C4-2B (cell line): ENCODE measurements around the gene TST.

Experiments used
- CTCF ChIP-seq: fragments of 450-650 bp; conservative IDR thresholded peaks from 2 replicates; pipeline ENCODE4 v1.5.1; 2017; ENCODE audit warnings: mild to moderate bottlenecking
- ZFX ChIP-seq: fragments of 450-650 bp; IDR thresholded peaks from 2 replicates; pipeline ENCODE4 v1.6.1; 2017

DNA sequence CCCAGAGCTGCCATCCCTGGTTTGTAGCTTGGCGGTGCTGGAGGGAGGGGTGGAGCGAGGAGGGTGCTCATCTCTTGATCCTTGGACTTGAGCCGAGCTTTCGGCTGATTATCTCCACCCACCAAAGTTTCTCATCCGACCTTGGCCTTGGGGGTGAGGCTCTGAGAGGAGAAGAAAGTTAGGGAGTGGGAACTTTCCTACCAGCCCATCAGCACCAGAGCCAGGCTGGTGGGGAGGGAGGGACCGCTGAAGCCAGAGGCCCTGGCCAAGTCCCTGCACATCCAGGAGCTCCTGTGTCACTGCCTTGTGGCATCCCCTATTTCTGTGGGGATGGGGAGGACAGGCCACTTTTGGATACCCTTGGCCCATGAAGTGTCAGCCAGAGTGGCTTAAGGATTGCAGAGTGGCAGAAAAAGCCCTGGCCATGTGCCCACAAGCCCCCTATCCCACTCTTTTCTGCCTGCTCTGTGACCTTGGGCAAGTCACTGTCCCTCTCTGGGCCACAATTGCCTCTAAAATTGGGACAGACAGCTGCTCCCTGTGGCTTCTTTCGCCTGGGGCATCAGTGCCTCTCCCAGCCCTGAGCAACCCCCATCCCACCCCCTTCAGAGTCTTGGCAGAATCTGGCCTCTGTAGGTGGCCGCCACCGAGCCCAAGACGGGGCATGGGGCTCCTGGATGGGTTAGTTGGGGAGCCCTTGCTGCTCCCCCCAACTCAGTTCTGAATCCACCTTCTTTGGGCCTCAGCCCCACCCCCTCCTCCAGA is 42.5 kb upstream of the TST start:
- no peak for TF ChIP-seq CTCF
- TF ChIP-seq ZFX, result no peak
